Peyer's patch (tissue), 4 donors: ENCODE measurements around the gene SNN. TPM values are rescaled to one million over a fixed set of nuclear protein-coding genes. Genes with fewer than 3 reads are reported as not detected.

ENCODE experiments used
- DNase-seq, 3 donors: peaks; one replicate each; pipeline ENCODE4 v3.0.0-alpha.2; 2017 to 2019
- H3K27ac ChIP-seq, 4 donors: fragments of 200-600 bp; sonication (generic); one replicate each; pipeline ENCODE4 v1.5.1; 2016 to 2019
- H3K27me3 ChIP-seq, 2 donors: fragments of 200-600 bp; sonication (generic); one replicate each; pipeline ENCODE4 v1.5.1; 2019
- H3K36me3 ChIP-seq, 3 donors: fragments of 200-600 bp; sonication (generic); one replicate each; pipeline ENCODE4 v1.5.1; 2016 to 2019
- H3K4me1 ChIP-seq, 4 donors: fragments of 200-600 bp; sonication (generic); one replicate each; pipeline ENCODE4 v1.5.1; 2016 to 2019
- H3K4me3 ChIP-seq, 4 donors: fragments of 200-600 bp; sonication (generic); 1 replicate in 3 of 4; 2 replicates in 1 of 4; pipeline ENCODE4 v1.5.1; 2016 to 2019; ENCODE audit warnings: mild to moderate bottlenecking in 1 of 4
- H3K9me3 ChIP-seq, 4 donors: fragments of 200-600 bp; sonication (generic); one replicate each; pipeline ENCODE4 v1.5.1; 2016 to 2019; ENCODE audit warnings: mild to moderate bottlenecking in 1 of 4
- CTCF ChIP-seq, 6 experiments: fragments of 450-650 bp in 4 of 6; fragments of 200-600 bp in 2 of 6; sonication (generic) in 1 of 6; IDR thresholded peaks; one replicate each; pipeline ENCODE4 v1.5.1; 2017 to 2019; ENCODE audit warnings: antibody characterized with exemption in 6 of 6, mild to moderate bottlenecking in 3 of 6, moderate library complexity in 1 of 6
- POLR2A ChIP-seq, 2 donors: fragments of 450-650 bp; IDR thresholded peaks; one replicate each; pipeline ENCODE4 v1.5.1; 2017; ENCODE audit warnings: antibody characterized with exemption in 2 of 2, mild to moderate bottlenecking in 2 of 2, moderate library complexity in 2 of 2
- total RNA-seq, 4 donors: library from RNA; depleted of rRNA; stranded (reverse); fragments of >200 nt; gene quantifications; one replicate each; pipeline ENCODE4 v1.1.0, GENCODE V29; 2016

SNN gene
- total RNA-seq, 4 donors from 2014 or later, result 4.2 to 5.0 (median 4.5) TPM

DNA sequence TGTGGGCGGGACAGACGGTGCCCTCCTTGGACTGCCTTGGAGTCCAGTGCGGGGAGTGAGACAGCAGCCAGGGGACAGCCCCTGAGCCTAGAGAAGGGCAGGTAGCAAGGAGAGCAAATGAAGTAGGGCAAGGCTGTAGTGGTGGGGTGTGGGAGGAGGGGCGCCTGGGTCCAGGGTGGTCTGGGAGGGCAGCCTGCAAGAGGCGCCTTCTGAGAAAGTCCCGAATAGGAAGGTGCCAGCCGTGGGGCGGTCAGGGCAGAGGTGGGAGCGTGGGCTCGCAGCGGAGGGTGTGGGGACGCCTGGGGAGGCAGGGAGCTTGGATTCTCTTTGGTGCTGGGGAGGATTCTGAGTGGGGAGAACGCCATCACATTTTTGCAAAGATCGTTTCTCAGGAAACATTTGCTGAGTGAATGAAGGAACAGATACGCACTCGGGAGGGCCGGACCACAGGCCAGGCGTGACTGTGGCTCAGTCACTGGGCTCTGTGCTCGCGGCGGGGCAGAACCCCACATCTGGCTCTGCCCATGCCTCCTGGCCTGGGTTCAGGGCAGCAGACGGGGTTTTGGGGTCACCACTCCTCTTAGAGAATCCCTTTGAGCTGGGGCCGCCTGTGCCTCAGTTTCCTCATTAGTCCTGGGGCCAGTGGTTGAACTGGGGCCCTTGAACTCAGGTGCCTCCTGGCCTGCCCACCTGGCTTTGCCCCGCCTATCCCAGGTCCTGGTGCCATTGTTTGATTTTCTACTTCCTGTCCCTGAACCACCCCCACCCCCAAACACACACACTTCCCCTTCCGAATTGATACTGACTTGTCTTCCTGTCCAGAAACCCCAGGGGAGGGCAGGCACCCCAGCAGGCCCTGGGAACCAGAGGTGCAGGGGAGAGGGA lies 4.2 kb downstream of the SNN start:
- peaks cover 2 to 68% (median 44%) of the 10 kb centered on the region in 4 donors for H3K4me1 ChIP-seq
- DNase-seq, result peak in 2 of 3 donors; percentile 83 to 87

DNA sequence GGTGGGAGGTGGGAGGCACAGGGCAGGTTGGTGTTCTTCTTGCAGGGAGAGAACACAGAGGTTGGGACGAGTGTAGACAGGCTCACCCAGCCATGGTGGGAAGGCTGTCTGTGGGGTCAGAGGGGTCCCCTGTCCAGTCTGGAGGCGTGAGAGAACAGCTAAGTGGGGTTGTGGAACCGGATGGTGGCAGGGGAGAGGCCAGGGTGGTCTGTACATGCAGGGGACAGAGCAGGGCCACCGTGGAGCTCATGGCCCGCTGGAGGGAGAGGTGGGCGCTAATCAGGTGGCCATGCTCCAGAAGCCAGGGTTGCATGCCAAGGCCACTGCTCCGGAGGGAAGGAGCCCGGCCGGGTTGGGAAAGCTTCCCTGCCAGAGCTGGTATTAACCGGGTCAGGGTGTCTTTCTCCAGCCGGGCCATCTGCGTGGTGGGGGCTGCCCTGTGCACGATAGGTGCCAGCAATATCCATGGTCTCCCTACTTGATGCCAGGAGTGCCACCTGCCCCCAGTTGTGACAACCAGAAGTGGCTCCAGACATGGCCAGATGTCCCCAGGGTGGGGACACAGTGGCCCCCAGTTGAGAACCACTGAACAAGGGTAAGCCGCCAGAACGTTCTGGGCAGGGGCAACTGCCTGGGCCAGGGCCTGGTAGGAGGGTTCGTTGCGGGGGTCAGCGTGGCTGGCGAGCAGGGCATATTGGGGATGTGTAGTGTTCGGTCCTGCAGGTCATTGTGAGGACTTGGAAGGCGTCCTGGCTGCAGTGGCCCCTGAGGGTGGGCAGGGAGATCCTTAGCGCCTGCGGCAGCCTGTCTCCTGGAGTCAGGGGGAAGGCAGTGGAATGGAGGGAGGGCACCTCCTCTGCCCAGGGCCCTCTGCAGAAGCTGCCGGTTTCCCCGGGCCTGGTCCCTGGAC lies 5.1 kb downstream of the SNN start:
- no peaks in the 10 kb centered on the region for H3K27me3 ChIP-seq
- H3K4me3 ChIP-seq, result peak overlapping the region in 1 of 4 donors; percentile 32
- no peak for DNase-seq
- H3K4me1 ChIP-seq, result peaks cover 2 to 69% (median 50%) of the 10 kb centered on the region in 4 donors
- H3K27ac ChIP-seq, result peak overlapping the region in 2 of 4 donors; percentile 25 to 90
- no peaks in the 10 kb centered on the region for H3K9me3 ChIP-seq
- TF ChIP-seq CTCF (IDR thresholded peaks at IDR 0.05) (no peak), POLR2A (IDR thresholded peaks at IDR 0.05) (no peak)
- peaks cover 0 to 23% (median 0%) of the 10 kb centered on the region in 3 donors for H3K36me3 ChIP-seq

More for the DNA sequence above, 4.2 kb downstream of the SNN start:
- Histone ChIP-seq H3K9me3 (no peaks in the 10 kb centered on the region), H3K27me3 (no peaks in the 10 kb centered on the region), H3K36me3 (peaks cover 0 to 14% (median 0%) of the 10 kb centered on the region in 3 donors), H3K4me3 (peak overlapping the region in 1 of 4 donors; percentile 32), H3K27ac (peak overlapping the region; percentile 25 to 90 (median 54))
- TF ChIP-seq POLR2A (IDR thresholded peaks at IDR 0.05), result no peak
- TF ChIP-seq CTCF (IDR thresholded peaks at IDR 0.05), result no peak

- Histone ChIP-seq H3K27ac (peak overlapping the region in 3 of 4 donors; percentile 41 to 90 (median 72)), H3K9me3 (no peaks in the 10 kb centered on the region), H3K36me3 (peaks cover 0 to 30% (median 0%) of the 10 kb centered on the region in 3 donors), H3K4me3 (no peak overlapping the region), H3K27me3 (no peaks in the 10 kb centered on the region), H3K4me1 (peaks cover 2 to 78% (median 50%) of the 10 kb centered on the region in 4 donors)
- no peak for TF ChIP-seq CTCF (IDR thresholded peaks at IDR 0.05)
- TF ChIP-seq POLR2A (IDR thresholded peaks at IDR 0.05), result no peak
- DNase-seq, result no peak
These were observed 6.0 kb downstream of the SNN start for GRCh38 chr16:11674001-11674817.

DNA sequence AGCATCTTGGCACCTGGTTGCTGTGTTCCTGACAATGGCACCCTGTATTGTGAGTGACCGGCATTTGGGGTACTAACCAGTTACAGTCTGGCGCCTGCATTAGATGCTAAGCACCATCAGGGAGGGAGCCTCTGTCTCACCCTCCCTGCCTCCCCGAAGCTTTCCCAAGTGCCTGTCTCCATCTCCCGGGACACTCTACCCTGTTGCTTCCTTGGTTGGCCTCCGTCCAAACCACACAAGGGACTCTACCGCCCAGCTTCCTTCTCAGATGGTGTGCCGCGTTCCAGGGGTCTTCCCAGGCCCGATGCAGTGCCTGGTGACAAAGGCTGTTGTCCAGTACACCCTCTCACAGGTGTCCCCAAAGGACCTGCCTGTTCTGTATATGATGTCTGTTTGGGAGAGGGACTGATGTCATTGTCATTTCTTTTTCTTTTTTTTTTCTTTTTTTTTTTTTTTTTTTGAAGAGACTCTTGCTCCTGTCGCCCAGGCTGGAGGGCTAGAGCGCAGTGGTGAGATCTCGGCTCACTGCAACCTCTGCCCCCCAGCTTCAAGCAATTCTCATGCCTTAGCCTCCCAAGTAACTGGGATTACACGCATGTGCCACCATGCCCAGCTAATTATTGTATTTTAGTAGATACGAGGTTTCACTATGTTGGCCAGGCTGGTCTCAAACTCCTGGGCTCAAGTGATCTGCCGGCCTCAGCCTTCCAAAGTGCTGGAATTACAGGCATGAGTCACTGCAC lies 6.7 kb downstream of the SNN start:
- Histone ChIP-seq H3K4me3 (no peak overlapping the region), H3K27me3 (no peaks in the 10 kb centered on the region), H3K4me1 (peaks cover 2 to 73% (median 50%) of the 10 kb centered on the region in 4 donors), H3K9me3 (no peaks in the 10 kb centered on the region), H3K27ac (peak overlapping the region in 3 of 4 donors; percentile 41 to 90 (median 72)), H3K36me3 (peaks cover 0 to 38% (median 0%) of the 10 kb centered on the region in 3 donors)
- DNase-seq, result no peak
- TF ChIP-seq POLR2A (IDR thresholded peaks at IDR 0.05) (no peak), CTCF (IDR thresholded peaks at IDR 0.05) (no peak)
